GM12891 (cell line): Measurements from ENCODE around the gene OCA2.

Experiments used
- POLR2A ChIP-seq: IDR thresholded peaks from 2 replicates; pipeline ENCODE4 v1.6.1; 2011; ENCODE audit warnings: low read depth, low read length, control low read depth
- POLR2AphosphoS5 ChIP-seq: IDR thresholded peaks from 2 replicates; pipeline ENCODE4 v1.6.1; 2011; ENCODE audit warnings: low read depth, low read length, control low read depth
- TAF1 ChIP-seq: IDR thresholded peaks from 2 replicates; pipeline ENCODE4 v1.6.1; 2011; ENCODE audit warnings: low read depth, low read length, control low read depth

- TF ChIP-seq POLR2AphosphoS5 (no peak), TAF1 (no peak), POLR2A (no peak)
Observed at GRCh38 chr15:27774191-27774590, 324.9 kb downstream of the OCA2 start.
